Transverse colon (tissue), 4 donors: Measurements from ENCODE around the gene IGIP. TPM values are rescaled to one million over a fixed set of nuclear protein-coding genes. Genes with fewer than 3 reads are reported as not detected.

ENCODE experiments used
- DNase-seq: peaks from one replicate; pipeline ENCODE4 v3.0.0-alpha.2; 2019
- H3K27ac ChIP-seq, 4 donors: fragments of 200-600 bp; sonication (generic); 2 replicates each; pipeline ENCODE4 v1.5.1; 2016 to 2018; ENCODE audit warnings: inconsistent platforms in 4 of 4
- H3K27me3 ChIP-seq: fragments of 200-600 bp; sonication (generic); 2 replicates; pipeline ENCODE4 v1.5.1; 2017; ENCODE audit warnings: inconsistent platforms
- H3K36me3 ChIP-seq, 4 donors: fragments of 200-600 bp; sonication (generic); 2 replicates each; pipeline ENCODE4 v1.5.1; 2017 to 2019; ENCODE audit warnings: inconsistent platforms in 4 of 4
- H3K4me1 ChIP-seq, 4 donors: fragments of 200-600 bp; sonication (generic); 2 replicates each; pipeline ENCODE4 v1.5.1; 2017 to 2020; ENCODE audit warnings: inconsistent platforms in 4 of 4
- H3K4me3 ChIP-seq, 4 donors: fragments of 200-600 bp; sonication (generic); 1 replicate in 1 of 4; 2 replicates in 3 of 4; pipeline versions ENCODE4 v1.5.1 to v1.6.1; 2017 to 2019; ENCODE audit warnings: inconsistent platforms in 4 of 4
- H3K9me3 ChIP-seq, 2 donors: fragments of 200-600 bp; sonication (generic); 2 replicates each; pipeline ENCODE4 v1.5.1; 2017 to 2019; ENCODE audit warnings: inconsistent platforms in 2 of 2
- CTCF ChIP-seq, 5 experiments: fragments of 200-600 bp in 3 of 5; fragments of 450-650 bp in 2 of 5; sonication (generic) in 3 of 5; IDR thresholded peaks; 1 replicate in 2 of 5; 2 replicates in 3 of 5; pipeline ENCODE4 v1.5.1; 2016 to 2017; ENCODE audit warnings: antibody characterized with exemption in 5 of 5, inconsistent platforms in 3 of 5, mild to moderate bottlenecking in 2 of 5, moderate library complexity in 1 of 5
- EP300 ChIP-seq: sonication (generic); formaldehyde crosslinking; IDR thresholded peaks from one replicate; pipeline ENCODE4 v1.6.1; 2017; ENCODE audit warnings: antibody characterized with exemption, low read depth
- POLR2A ChIP-seq: fragments of 450-650 bp; IDR thresholded peaks from one replicate; pipeline ENCODE4 v1.6.1; 2016; ENCODE audit warnings: antibody characterized with exemption, mild to moderate bottlenecking, moderate library complexity
- POLR2AphosphoS5 ChIP-seq, 3 donors: sonication (generic); formaldehyde crosslinking; IDR thresholded peaks; one replicate each; pipeline ENCODE4 v1.6.1; 2016; ENCODE audit warnings: antibody characterized with exemption in 3 of 3
- WGBS, 2 donors: methylation state at CpG; one replicate each; pipeline ENCODE4 v1.1.5; 2018; ENCODE audit warnings: low coverage in 1 of 2; 5-methylcytosine and 5-hydroxymethylcytosine counted together
- in situ Hi-C, 4 donors: fragments of 200-750 bp; cut with MboI; loops; one replicate each; pipeline versions ENCODE4 v1.15.0 to v1.15.1; 2017; ENCODE audit warnings: low sequenced_read_pairs in 3 of 4, low pct_ligation_motif_present in 1 of 4, low pct_unique_long_range_greater_than_20kb in 1 of 4
- intact Hi-C: fragments of 100-400 bp; cut with DNase I; formaldehyde crosslinking; loops from one replicate; pipeline ENCODE4 v1.15.1; 2023; ENCODE audit warnings: low total_unique reads
- total RNA-seq, 4 donors: library from RNA; depleted of rRNA; stranded (reverse); fragments of >200 nt; gene quantifications; one replicate each; pipeline ENCODE4 v1.1.0, GENCODE V29; 2016

IGIP gene
- 10 to 100 TPM; 12.8 to 22.4 (median 20.5) TPM for total RNA-seq

- no peak for TF ChIP-seq POLR2A
- no peak for TF ChIP-seq POLR2AphosphoS5 (IDR thresholded peaks at IDR 0.05)
- no peak for TF ChIP-seq CTCF (IDR thresholded peaks at IDR 0.05)
- TF ChIP-seq EP300: no peak
- 93 to 95% methylated on average over 4 of the region's 4 CpGs for WGBS, 2 donors
- no peaks in the 10 kb centered on the region for H3K36me3 ChIP-seq
- intact Hi-C loops (no loop called here), in situ Hi-C loops (no loop called here)
- DNase-seq: no peak
- no peaks in the 10 kb centered on the region for H3K27me3 ChIP-seq
- no peak within 1 kb of the TSS for H3K4me3 ChIP-seq
- no peak within 1 kb of the TSS for H3K27ac ChIP-seq
- H3K9me3 ChIP-seq: no peaks in the 10 kb centered on the region
- H3K4me1 ChIP-seq: peaks cover 0 to 7% (median 0%) of the 10 kb centered on the region in 4 donors
Observed at GRCh38 chr5:140125637-140126036, at the start of gene IGIP. Gene IGIP (plus strand): TSS chr5:140125937. CDS start chr5:140128477, 2,540 bp downstream.

GRCh38 chr5:140076142-140076541 lies 49.6 kb upstream of the IGIP start:
- WGBS, 2 donors: 93 to 100% methylated on average over 1 of the region's 1 CpG
- DNase-seq: no peak
- H3K27me3 ChIP-seq: peaks cover 25% of the 10 kb centered on the region
- peaks cover 0 to 4% (median 0%) of the 10 kb centered on the region in 4 donors for H3K4me1 ChIP-seq
- intact Hi-C loops (no loop called here), in situ Hi-C loops (loop anchor here in 1 of 4 donors (10.0 kb wide), 1 partner anchor 79 kb away; no protein-coding TSS in a partner anchor)
- TF ChIP-seq POLR2A (no peak), POLR2AphosphoS5 (IDR thresholded peaks at IDR 0.05) (no peak), EP300 (no peak), CTCF (IDR thresholded peaks at IDR 0.05) (no peak)
- H3K4me3 ChIP-seq: no peak overlapping the region
- no peak overlapping the region for H3K27ac ChIP-seq
- no peaks in the 10 kb centered on the region for H3K9me3 ChIP-seq
- no peaks in the 10 kb centered on the region for H3K36me3 ChIP-seq

- Histone ChIP-seq H3K9me3 (no peaks in the 10 kb centered on the region), H3K27me3 (peaks cover 29% of the 10 kb centered on the region), H3K27ac (no peak overlapping the region), H3K4me1 (peaks cover 0 to 4% (median 0%) of the 10 kb centered on the region in 4 donors), H3K36me3 (no peaks in the 10 kb centered on the region), H3K4me3 (no peak overlapping the region)
- in situ Hi-C loops: loop anchor here in 1 of 4 donors (10.0 kb wide), 1 partner anchor 78 kb away; no protein-coding TSS in a partner anchor
- 54 to 66% methylated on average over 2 of the region's 2 CpGs for WGBS, 2 donors
- intact Hi-C loops: no loop called here
- no peak for DNase-seq
- TF ChIP-seq EP300 (no peak), POLR2AphosphoS5 (IDR thresholded peaks at IDR 0.05) (no peak), POLR2A (no peak), CTCF (IDR thresholded peaks at IDR 0.05) (no peak)
Observed at GRCh38 chr5:140076788-140077187, 48.9 kb upstream of the IGIP start.

GRCh38 chr5:140083120-140083519 lies 42.6 kb upstream of the IGIP start:
- Histone ChIP-seq H3K27me3 (peaks cover 6% of the 10 kb centered on the region), H3K4me3 (no peak overlapping the region), H3K36me3 (no peaks in the 10 kb centered on the region), H3K4me1 (no peaks in the 10 kb centered on the region), H3K9me3 (no peaks in the 10 kb centered on the region), H3K27ac (no peak overlapping the region)
- no peak for TF ChIP-seq CTCF (IDR thresholded peaks at IDR 0.05)
- no peak for TF ChIP-seq POLR2AphosphoS5 (IDR thresholded peaks at IDR 0.05)
- TF ChIP-seq POLR2A: no peak
- no peak for TF ChIP-seq EP300
- no peak for DNase-seq
- in situ Hi-C loops (no loop called here), intact Hi-C loops (no loop called here)
- WGBS, 2 donors: 63 to 95% methylated on average over 1 of the region's 1 CpG
